Tibial artery (tissue), 4 donors: ENCODE measurements around the gene SLAMF9.

Experiments used
- DNase-seq, 2 donors: peaks; one replicate each; pipeline ENCODE4 v3.0.0-alpha.2; 2019
- H3K27ac ChIP-seq, 2 donors: fragments of 200-600 bp; sonication (generic) in 1 of 2; 1 replicate in 1 of 2; 2 replicates in 1 of 2; pipeline ENCODE4 v1.5.1; 2018 to 2019; ENCODE audit warnings: mild to moderate bottlenecking in 1 of 2
- H3K27me3 ChIP-seq, 2 donors: fragments of 200-600 bp; sonication (generic) in 1 of 2; one replicate each; pipeline versions ENCODE4 v1.5.1 to v1.6.0; 2016 to 2019
- H3K36me3 ChIP-seq, 3 donors: fragments of 200-600 bp; sonication (generic) in 2 of 3; one replicate each; pipeline ENCODE4 v1.5.1; 2016 to 2019; ENCODE audit warnings: mild to moderate bottlenecking in 2 of 3
- H3K4me1 ChIP-seq, 4 donors: fragments of 200-600 bp; sonication (generic) in 2 of 4; 1 replicate in 3 of 4; 2 replicates in 1 of 4; pipeline ENCODE4 v1.5.1; 2016 to 2019
- H3K4me3 ChIP-seq, 2 donors: fragments of 200-600 bp; sonication (generic) in 1 of 2; 1 replicate in 1 of 2; 2 replicates in 1 of 2; pipeline ENCODE4 v1.5.1; 2018 to 2019; ENCODE audit warnings: mild to moderate bottlenecking in 2 of 2
- H3K9me3 ChIP-seq, 3 donors: fragments of 200-600 bp; sonication (generic) in 1 of 3; one replicate each; pipeline ENCODE4 v1.5.1; 2016 to 2019
- intact Hi-C: fragments of 100-400 bp; cut with DNase I; formaldehyde crosslinking; loops from one replicate; pipeline ENCODE4 v1.15.0; 2023; ENCODE audit warnings: low total_unique reads
- TF ChIP-seq, protein P1 (sequence below), 2 experiments: fragments of 200-600 bp in 1 of 2; fragments of 450-650 bp in 1 of 2; IDR thresholded peaks; one replicate each; pipeline ENCODE4 v1.5.1; 2017 to 2019; ENCODE audit warnings: antibody characterized with exemption in 2 of 2, mild to moderate bottlenecking in 1 of 2, moderate library complexity in 1 of 2

Gene SLAMF9

GRCh38 chr1:159946242-159947187 is 7.5 kb downstream of the SLAMF9 start:
- Histone ChIP-seq H3K4me3 (peak overlapping the region; percentile 38 to 58), H3K27ac (no peak overlapping the region), H3K4me1 (peaks cover 0 to 19% (median 12%) of the 10 kb centered on the region in 4 donors), H3K36me3 (no peaks in the 10 kb centered on the region), H3K9me3 (no peaks in the 10 kb centered on the region), H3K27me3 (peaks cover 0 to 37% of the 10 kb centered on the region in 2 donors)
- intact Hi-C loops = no loop called here
- DNase-seq = peak in 1 of 2 donors; percentile 45
- TF ChIP-seq, protein P1, sequence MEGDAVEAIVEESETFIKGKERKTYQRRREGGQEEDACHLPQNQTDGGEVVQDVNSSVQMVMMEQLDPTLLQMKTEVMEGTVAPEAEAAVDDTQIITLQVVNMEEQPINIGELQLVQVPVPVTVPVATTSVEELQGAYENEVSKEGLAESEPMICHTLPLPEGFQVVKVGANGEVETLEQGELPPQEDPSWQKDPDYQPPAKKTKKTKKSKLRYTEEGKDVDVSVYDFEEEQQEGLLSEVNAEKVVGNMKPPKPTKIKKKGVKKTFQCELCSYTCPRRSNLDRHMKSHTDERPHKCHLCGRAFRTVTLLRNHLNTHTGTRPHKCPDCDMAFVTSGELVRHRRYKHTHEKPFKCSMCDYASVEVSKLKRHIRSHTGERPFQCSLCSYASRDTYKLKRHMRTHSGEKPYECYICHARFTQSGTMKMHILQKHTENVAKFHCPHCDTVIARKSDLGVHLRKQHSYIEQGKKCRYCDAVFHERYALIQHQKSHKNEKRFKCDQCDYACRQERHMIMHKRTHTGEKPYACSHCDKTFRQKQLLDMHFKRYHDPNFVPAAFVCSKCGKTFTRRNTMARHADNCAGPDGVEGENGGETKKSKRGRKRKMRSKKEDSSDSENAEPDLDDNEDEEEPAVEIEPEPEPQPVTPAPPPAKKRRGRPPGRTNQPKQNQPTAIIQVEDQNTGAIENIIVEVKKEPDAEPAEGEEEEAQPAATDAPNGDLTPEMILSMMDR (IDR thresholded peaks at IDR 0.05) = no peak

- Histone ChIP-seq H3K4me1 (peaks cover 0 to 19% (median 12%) of the 10 kb centered on the region in 4 donors), H3K27ac (no peak within 1 kb of the TSS), H3K36me3 (no peaks in the 10 kb centered on the region), H3K9me3 (no peaks in the 10 kb centered on the region), H3K4me3 (peak within 1 kb of the TSS; percentile 38 to 58), H3K27me3 (peaks cover 0 to 41% of the 10 kb centered on the region in 2 donors)
- intact Hi-C loops = no loop called here
- TF ChIP-seq, protein P1 (IDR thresholded peaks at IDR 0.05) = peak; percentile 38 to 47
- DNase-seq = peak; percentile 69 to 77
Measured at GRCh38 chr1:159945483-159946241, 8.4 kb downstream of the SLAMF9 start, which contains the start of gene IGSF9. Gene IGSF9, minus strand, starts transcription at chr1:159945613. Its CDS starts 2,159 bp downstream, at chr1:159943454.

GRCh38 chr1:159944623-159945455 is 9.2 kb downstream of the SLAMF9 start:
- H3K36me3 ChIP-seq = no peaks in the 10 kb centered on the region
- H3K9me3 ChIP-seq = no peaks in the 10 kb centered on the region
- peak overlapping the region in 1 of 2 donors; percentile 58 for H3K4me3 ChIP-seq
- peaks cover 0 to 49% of the 10 kb centered on the region in 2 donors for H3K27me3 ChIP-seq
- peaks cover 0 to 18% (median 12%) of the 10 kb centered on the region in 4 donors for H3K4me1 ChIP-seq
- no peak overlapping the region for H3K27ac ChIP-seq
- DNase-seq = peak in 1 of 2 donors; percentile 41
- TF ChIP-seq, protein P1 (IDR thresholded peaks at IDR 0.05) = no peak
- intact Hi-C loops = no loop called here

DNA sequence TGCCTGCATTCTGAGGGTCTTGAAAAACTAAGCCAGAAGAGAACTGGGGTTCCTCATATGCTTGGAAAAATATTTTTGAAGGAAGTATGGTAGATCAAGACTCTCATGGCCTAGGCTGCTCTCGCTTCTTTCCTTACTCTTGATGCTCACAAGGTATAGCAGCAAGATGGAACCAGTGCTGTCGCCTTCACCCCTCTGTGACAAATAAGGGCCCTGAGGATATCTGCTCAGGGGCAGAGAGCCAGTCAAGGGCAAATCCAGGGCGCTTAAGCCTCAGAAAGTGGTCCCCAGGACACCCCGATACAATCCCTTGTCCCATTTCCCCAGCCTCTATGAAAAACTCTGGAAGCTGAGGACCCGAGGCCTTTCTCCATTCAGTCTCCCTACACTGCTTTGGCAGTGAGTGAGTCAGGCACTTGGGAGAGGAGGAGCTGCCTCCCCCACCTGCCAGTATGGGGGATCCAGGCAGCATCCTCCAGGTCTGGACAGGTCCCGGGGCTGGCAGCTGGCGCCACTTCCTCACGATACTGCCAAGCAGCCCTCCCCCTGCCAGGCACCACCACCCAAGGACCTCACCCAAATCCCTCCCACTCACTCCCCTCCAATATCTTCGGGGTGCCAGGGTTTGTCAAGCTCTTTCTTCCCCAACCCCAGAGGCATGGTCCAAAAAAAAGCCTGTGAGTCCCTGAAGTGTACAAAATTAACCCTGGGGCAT is 10.0 kb downstream of the SLAMF9 start:
- Histone ChIP-seq H3K27ac (no peak overlapping the region), H3K27me3 (peaks cover 0 to 49% of the 10 kb centered on the region in 2 donors), H3K9me3 (no peaks in the 10 kb centered on the region), H3K4me1 (peaks cover 0 to 16% (median 12%) of the 10 kb centered on the region in 4 donors), H3K4me3 (no peak overlapping the region), H3K36me3 (no peaks in the 10 kb centered on the region)
- peak in 1 of 2 donors; percentile 25 for DNase-seq
- intact Hi-C loops = no loop called here
- TF ChIP-seq, protein P1 (IDR thresholded peaks at IDR 0.05) = no peak
